GM21825 (cell line): ENCODE data around the gene COL9A1.
"Not testable (repeated sequence)": the region's sequence is repeated elsewhere in the genome, so short reads cannot be mapped to it uniquely, and the experiment has no call there.

Experiments used
- ATAC-seq: cut with Tn5 transposase; IDR thresholded peaks from one replicate; pipeline ENCODE4 v1.9.1; 2021; ENCODE audit warnings: mild to moderate bottlenecking, moderate library complexity; ENCODE audit not compliant: unreplicated experiment

The COL9A1 gene

DNA sequence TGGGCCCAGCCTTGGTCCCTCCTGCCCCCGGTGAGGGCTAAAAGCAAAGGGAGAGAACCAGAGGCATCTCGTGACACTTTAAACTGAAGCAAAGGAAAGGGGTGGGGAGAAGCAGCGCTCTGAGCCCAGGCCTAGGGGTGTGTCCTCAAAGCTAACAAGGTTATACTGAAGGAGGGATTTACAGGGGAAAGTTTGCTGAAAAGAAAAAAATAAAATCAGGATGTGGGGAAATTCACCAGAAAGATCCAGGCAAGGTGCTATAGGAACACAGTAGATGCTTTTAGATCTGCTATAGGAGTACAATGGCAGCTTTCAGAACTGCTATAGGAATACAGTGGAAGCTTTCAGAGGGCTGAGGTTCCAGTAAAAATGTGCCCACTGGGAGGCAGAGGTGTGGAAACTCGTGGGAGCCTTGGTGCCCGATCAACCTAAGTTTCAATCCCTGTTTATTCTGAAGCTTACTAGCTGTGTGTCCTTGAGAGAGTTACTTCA is at the start of gene COL9A1:
Gene COL9A1, minus strand, starts transcription at position 51 of the 492 bp plus-strand sequence. CDS start 160 bp downstream, outside the sequence.
- ATAC-seq, result no peak

DNA sequence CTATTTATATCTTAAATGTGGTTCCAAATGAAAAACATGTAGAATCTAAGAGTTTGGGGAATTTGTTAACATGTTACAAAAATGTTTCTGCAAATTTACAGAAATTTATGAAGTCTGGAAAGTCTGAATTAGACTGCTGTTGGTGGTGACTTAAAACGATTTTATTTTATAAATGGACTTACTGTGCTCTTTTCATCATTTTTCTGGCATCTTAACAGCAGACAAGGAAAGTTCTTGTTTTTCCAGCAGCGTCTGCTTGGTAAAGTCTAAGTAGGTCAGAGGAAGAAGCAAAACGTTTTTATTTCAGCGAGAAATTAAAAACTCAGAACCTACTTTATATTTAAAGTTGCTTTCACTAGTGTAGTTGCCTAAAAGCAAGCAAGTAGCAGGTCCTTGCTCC is 48.6 kb upstream of the COL9A1 start:
- ATAC-seq, result no peak

DNA sequence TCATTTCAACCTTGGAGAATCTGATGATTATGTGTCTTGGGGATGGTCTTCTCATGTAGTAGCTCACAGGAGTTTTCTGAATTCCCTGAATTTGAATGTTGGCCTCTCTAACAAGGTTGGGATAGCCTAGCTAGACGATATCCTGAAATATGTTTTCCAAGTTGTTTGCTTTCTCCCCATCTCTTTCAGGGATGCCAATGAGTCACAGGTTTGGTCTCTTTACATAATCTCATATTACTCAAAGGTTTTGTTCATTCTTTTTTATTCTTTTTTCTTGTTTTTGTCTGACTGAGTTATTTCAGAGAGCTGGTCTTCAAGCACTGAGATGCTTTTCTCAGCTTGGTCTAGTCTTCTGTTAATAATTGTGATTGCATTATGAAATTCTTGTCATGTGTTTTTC is 42.7 kb upstream of the COL9A1 start:
- no peak for ATAC-seq

DNA sequence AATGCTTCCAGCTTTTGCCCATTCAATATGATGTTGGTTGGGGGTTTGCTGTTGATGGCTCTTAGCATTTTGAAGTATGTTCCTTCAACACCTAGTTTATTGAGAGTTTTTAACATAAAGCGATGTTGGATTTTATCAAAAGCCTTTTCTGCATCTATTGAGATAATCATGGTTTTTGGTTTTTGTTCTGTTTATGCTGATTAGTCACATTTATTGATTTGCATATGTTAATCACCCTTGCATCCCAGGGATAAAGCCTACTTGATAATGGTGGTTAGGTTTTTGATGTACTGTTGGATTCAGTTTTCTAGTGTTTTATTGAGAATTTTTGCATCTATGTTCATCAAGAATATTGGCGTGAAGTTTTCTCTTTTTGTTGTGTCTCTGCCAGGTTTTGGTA is 40.4 kb upstream of the COL9A1 start:
- no peak for ATAC-seq

DNA sequence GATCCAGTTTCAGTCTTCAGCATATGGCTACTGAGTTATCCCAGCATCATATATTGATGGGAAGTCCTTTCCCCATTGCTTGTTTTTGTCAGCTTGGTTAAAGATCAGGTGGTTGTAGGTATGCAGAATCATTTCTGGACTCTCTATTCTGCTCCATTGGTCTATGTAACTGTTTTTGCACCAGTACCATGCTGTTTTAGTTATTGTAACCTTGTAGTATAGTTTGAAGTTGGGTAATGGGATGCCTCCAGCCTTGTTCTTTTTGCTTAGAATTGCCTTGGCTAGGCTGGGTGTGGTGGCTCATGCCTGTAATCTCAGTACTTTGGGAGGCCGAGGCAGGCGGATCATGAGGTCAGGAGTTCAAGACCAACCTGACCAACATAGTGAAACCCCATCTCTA is 36.9 kb upstream of the COL9A1 start:
- not testable (repeated sequence) for ATAC-seq

DNA sequence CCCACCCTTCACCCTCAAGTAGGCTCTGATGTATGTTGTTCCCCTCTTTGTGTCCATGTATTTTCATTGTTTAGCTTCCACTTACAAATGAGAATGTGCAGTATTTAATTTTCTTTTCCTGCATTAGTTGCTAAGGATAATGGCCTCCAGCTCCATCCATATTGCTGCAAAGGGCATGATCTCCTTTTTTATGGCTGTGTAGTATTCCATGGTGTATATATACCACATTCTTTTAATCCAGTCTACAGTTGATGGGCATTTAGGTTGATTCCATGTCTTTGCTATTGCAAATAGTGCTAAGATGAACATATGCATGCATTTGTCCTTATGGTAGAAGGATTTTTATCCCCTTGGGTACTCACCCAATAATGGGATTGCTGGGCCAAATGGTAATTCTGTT is 35.9 kb upstream of the COL9A1 start:
- no peak for ATAC-seq

DNA sequence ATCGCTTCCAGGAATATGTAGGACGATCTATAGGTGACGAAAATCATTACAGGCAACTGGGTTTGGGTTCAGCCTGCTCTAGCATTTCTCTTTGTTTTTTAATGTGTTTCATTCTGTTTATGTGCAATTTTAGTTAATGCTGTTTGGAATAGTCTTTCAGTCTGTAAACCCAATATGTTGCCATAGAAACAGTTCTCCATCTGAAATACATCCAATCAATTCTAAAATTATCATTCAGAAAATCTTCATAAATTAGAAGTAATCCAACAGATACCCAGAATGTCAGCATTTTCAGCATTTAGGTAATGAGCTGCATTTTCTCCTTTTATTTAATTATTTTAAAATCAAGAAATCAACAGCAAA is 34.8 kb upstream of the COL9A1 start:
- ATAC-seq, result no peak

DNA sequence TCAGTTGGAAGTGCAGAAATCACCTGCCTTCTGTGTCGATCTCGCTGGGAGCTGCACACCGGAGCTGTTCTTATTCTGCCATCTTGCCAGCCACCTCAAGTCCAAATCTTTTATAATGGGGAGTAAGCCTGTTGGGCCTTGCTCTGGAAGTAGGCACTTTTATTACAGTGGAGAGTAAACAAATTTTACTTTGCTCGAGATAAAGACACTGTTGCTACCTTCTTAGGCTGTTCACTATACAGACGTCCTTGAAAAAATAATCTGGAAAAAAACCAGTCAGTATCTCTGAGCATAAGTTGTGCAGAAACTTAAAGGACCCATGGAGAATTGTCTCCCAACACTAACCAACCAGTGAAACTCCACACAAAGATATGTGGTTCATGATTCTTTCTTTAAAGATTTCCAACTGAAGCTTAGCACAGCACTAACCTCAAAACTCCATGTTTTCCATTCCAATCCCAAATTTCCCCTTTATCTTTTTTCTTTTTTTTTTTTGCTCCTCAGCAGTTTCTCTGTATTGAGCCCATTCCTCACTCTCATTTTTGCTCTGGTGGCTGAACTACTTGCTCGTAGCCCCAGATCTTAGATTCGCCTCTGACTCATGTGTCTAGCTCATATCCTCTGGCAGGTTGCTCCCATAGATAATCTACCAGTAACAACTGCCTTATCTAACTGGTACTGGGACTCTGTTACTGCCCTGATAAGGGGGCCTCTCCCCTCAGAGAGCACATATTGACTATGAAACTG is 34.3 kb upstream of the COL9A1 start:
- ATAC-seq, result no peak

DNA sequence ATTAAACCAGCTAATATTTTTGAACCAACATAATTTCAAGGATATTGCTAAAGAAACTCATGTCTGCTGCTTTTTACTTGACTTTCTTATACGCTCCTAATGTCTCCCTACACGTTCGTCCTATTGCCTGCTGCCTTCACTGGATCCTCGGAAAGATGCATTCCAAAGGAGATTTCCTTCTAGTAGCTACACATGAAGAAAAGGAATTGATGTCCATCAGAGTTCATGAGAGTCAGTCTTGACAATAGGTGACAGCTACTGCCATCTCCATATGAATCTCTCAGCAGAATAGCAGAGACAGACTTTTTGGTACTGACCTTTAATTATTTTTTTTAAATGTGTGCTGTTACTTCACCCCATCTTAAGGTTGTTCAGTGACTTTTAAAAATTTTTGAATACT is 24.2 kb upstream of the COL9A1 start:
- no peak for ATAC-seq

DNA sequence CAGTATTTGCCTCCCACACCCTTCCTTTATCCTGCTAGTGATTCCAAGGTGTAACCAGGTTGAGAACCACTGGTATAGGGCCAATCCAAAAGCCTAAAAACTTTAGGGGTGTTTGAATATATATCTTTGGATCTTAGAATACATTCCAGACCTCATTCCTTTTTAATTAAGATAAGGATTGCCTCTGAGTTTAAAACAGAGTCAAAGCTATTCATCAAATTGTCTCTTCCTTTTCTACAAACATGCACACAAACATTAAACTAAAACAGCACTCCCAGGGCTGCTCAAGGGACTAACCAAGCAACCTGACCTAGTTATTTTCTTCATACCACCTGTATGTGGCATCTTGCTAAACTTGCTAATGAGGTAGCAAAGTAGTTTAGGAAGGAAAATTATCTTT is 22.1 kb upstream of the COL9A1 start:
- no peak for ATAC-seq

DNA sequence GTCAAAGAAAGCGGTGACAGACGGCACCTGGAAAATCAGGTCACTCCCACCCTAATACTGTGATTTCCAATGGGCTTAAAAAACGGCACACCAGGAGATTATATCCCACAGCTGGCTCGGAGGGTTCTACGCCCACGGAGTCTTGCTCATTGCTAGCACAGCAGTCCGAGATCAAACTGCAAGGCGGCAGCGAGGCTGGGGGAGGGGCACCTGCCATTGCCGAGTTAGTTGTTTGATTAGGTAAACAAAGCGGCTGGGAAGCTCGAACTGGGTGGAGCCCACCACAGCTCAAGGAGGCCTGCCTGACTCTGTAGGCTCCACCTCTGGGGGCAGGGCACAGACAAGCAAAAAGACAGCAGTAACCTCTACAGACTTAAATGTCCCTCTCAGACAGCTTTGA is 14.9 kb upstream of the COL9A1 start:
- ATAC-seq, result not testable (repeated sequence)

DNA sequence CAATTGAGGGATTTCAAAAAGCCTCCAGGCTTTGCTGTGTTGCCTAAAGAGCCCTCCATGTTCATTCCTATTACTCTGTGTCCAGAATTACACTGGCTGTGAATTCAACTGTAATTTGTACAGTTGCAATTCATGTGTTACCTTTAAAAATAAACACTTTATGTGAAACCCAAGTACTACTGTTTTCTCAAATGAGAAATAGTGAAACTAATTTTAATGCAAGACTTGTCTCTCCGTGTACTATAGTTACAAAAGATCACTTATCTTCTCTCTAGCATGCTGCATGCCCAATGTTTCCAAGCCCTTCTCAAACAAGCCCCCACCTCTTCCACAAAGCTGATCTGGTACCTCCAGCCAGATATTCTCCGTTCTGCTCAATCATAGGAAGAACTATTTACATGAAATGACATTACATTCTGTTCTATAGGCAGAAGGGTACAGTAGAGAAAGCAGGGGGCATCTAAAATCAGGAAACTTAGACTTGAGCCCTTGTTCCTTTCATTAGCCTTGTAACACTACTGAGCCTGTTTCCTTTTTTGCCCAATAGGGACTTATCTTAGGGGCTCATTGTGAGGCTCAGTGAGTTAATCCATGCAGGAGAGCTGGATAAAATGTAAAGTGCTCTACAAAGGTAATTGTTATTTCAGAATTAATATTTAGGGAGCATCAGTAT is 12.3 kb upstream of the COL9A1 start:
- ATAC-seq, result no peak

DNA sequence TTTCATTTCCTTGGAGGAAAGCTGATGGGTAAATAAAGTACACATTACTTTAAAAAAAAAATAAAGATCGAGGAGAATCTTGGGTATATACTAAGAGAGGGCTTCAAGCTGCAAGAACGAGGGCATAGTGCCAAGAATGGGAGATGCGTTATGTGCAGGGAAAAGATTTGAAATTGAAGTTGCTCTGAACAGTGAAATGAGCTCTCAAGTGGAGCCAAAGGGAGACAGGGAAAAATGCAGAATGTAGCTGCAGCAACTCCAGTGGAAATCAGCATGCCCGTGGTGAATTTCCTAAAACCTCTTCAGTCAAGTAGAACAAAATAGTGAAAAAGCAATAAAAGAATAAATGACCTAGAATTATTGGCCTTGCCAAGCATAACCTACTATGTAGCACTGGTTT is 11.4 kb upstream of the COL9A1 start:
- ATAC-seq, result no peak

DNA sequence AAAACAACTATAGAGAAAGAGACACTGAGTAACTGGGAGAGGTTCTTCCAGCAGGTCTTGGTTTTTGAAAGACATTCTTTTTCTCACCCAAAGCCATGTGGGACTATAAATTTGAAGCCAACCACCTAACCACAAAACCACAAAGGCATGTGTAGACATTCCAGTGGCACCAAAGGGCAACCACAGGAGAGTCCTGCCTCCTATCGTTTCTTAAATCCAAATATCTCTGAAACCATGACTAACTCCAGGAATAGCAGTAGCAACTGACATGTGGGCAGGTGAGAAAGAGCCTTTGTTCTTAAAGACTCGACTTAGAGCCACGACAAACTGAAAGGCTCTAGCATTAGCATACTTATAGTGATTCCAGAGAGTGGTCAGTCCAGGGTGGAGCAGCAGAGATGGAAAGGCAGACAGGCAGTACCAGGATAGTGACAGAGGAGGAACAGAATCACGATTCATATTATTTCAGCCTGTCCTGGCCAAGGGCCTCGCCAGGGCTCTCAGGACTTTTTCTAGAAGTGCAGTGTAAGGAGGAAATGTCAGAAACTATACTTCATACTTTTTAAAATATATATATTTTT is 9.4 kb upstream of the COL9A1 start:
- ATAC-seq, result no peak

DNA sequence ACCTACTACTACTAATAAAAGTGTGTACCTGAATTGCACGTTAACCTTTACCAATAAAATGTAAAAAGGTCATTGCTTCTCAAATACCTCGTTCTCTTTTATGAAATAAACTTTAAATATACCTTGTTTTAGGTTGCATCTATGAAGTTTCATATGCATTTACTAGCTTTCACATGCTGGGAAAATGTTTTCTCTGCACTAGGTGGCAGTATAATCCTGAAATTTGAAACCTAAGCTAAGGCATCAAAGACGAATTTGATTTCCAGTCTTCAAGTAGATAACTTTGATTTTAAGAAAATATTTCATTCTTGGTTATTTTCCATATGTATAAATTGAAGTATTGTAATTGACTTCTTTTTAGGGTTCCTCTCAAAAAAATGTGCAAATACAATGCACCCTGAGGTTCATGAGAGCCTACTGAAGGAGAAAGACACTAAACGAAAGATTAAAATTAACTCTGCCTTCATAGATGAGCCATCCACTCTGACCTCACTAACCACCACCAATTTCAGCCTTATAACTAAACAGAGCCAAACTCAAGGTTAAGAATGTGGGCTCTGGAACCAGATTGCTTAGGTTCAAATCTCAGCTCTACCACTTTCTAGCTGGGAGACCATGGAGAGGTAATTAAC is 7.3 kb upstream of the COL9A1 start:
- no peak for ATAC-seq

DNA sequence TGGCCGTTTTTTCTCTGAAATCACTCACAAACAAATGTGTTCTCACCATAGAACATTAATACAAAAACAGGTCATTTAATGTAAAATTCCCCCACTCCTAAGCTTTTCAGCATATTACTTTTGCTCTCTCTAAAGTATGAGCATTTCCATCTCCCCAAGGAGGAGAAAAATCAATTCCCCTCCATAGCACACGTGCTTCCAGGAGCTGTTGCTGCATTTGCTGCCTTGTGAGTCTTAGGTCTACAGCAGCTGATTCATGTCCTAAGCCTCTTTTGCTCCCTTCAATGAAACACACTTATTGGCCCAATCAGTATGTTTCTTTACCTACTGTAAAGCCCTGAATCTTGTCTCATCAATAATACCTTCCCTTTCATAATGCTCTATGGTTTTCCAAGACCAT is 6.4 kb upstream of the COL9A1 start:
- ATAC-seq, result no peak

DNA sequence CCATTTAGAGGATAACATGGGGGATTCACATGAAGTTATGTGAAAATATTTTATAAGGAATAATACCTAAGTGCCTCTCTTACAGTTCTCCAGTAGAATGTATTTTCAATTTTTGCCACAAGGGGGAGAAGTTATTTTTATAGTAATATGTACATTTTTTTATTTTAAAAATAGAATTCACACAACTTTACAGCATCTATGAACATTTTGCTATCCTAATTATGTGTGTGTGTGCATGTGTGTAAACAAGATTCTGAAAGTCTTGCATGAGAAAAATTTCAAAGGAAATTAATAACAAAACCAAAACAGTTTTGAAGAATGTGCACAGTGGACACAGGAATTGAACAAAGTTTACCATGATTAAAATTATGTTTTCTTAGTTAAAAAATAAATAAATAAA is 5.3 kb upstream of the COL9A1 start:
- ATAC-seq, result not testable (repeated sequence)

DNA sequence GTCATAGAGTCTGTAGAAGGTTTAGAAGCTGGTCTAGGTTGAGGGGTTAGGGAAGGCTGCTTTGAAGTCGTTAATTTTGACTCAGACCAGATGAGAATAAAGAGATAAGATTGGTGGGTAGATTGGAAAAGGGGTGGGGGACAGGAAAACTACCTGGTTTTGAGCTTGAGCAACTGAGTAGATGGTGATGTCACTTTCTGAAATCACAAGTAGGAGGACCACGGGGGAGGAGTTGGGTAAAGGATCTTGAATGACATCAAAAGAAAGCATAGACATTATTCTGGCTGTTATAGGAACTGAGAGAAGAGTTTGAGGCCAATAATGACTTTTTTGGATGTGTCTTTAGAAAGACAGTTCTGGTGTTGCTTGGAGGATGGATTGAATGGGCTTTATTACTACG is 4.1 kb upstream of the COL9A1 start:
- no peak for ATAC-seq

DNA sequence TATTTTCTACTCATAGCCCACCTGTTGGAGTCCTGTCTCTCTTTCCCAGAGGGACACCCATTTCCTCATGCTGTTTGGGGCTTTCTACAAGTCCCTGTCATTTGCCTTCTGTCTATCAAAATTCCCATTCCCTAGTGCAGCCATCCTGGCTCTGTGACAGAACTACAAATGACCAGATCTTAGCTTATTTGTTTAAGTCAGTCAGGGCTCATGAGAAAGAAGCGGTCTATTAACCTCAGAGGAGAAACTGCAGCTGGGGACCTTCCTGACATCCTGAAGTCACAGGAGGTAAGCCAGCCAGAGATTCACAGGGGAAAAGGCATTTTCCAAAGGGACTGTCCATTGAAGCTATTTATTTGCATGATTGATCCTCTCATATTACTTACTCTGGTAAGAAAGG is 1.7 kb upstream of the COL9A1 start:
- ATAC-seq, result no peak

DNA sequence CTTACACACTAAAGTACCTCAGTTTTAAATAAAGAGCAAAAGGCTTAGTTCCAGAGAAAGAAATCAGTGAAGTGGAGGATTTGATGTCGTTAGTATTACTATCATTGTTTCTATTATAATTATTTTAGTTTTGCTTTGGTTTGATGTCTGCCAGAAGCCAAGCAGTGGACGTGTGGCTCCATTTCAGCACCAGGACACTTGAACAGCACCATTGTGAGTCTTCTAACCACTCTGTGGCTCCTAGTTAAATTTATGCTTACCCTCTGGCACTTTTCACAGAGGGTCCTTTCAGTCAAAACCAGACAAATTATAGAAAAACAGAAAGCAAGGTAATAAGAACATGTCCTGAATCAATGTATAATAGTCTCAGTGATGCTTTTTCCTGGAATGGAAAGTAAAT is 3.4 kb downstream of the COL9A1 start:
- ATAC-seq, result no peak

DNA sequence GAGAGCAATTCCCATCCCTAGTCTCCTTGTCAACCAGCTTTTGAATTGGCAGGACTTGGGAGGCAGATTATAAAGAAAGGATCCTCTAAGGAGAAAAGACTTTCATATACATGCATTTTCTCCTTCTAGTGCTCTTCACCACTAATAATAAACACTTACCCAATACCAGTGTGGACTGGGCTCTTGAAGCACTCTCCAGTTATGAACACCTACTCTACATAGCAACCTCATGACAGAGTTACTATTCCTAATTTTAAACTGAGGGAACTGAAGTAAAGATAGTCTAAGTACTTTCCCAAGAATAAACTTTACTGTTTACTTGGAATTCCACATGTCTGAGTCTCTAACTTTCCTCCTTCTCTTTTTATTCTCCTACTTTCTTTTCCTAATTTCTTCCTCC is 4.8 kb downstream of the COL9A1 start:
- no peak for ATAC-seq

DNA sequence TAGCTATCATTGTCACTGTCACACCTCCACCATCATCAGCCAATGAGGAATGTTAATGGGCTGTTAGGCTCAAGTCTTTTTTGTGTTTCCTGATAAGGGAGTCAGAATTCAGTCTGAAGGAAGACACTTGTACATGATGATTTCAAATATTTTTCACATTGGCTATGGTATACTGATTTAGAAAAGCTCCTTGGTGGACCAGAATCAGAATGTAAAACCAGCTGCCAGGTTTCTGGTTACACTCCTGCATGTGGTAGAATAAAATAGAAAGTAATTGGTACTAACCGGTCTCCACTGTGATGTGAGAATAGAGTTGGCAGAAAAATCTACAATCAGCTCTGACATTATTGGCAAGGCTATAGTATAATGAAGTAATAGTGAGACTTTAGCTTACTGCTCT is 10.7 kb downstream of the COL9A1 start:
- no peak for ATAC-seq
